GM19025 (cell line): ENCODE measurements around the gene LYPLA2.
"Not testable (repeated sequence)": the region's sequence is repeated elsewhere in the genome, so short reads cannot be mapped to it uniquely, and the experiment has no call there.

Experiments
- ATAC-seq: cut with Tn5 transposase; IDR thresholded peaks from one replicate; pipeline ENCODE4 v1.9.1; 2021; ENCODE audit warnings: mild to moderate bottlenecking, low read depth, moderate library complexity; ENCODE audit not compliant: unreplicated experiment

Gene LYPLA2

DNA sequence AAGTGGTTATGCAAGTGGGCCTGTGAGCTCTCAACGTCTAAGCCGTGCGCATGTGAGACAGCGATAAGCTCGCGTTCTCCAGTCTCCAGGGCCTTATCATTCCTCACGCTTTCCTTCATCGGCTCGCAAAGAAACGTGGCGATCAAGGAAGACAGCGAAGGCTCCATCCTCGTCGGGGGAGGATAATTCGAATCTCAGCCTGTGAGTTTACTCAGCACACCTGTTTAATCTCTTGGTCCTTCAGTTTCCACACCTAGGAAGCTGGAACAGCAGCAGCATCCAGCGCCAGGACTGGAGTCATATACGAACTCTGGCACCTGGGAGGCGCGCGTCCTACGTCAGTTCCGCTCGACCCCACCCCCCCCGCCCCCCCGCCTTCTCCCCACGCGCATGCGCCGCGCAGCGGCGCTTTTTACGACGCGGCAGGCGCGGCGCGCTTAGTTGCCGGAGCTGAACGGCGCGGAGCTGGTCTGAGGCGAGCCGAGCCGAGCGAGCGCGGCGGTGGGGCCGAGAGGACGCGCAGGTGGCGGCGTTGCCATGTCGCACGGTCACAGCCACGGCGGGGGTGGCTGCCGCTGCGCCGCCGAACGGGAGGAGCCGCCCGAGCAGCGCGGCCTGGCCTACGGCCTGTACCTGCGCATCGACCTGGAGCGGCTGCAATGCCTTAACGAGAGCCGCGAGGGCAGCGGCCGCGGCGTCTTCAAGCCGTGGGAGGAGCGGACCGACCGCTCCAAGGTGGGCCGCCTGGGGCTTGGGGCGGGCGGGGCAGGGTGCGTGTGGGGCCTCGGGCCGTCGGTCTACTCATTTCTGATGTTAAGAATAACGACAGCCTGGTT is 12.7 kb upstream of the LYPLA2 start, which contains the start of gene PITHD1:
PITHD1 (plus strand) TSS at position 440 of the 836 bp plus-strand sequence; CDS start at position 538, 98 bp downstream.
- peak; percentile 68 for ATAC-seq

DNA sequence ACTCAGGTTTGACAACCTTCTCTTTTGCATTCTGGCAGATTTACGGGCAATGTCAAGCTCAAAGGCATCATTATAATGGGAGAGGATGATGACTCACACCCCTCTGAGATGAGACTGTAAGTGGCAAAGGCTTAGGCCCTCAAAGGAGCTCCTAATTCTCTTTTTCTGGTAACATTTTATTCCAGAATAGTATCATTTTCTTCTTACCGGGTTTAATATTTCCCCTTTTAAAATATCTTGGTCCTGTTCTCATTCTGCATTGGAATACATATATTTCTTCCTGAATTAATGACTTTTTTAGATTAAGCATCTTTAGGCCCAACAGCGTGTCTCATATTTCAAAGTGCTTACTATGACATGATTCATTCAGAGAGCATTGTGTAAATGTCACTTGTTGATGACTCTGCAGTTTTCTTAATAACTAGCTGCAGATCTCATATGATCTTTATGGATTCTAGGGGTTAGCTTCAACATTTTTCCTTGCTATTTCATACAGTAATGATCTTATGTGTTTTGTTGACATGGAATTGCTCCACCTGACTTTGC is 11.0 kb upstream of the LYPLA2 start:
- no peak for ATAC-seq

DNA sequence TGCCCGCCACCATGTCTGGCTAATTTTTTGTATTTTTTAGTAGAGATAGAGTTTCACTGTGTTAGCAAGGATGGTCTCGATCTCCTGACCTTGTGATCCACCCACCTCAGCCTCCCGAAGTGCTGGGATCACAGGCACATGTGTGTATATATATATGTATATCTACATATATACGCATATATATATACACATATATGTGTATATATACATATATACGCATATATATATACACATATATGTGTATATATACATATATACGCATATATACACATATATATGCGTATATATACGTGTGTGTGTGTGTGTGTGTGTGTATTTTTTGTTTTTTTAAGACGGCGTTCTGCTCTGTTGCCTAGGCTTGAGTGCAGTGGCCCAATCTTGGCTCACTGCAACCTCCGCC is 7.8 kb upstream of the LYPLA2 start:
- not testable (repeated sequence) for ATAC-seq

DNA sequence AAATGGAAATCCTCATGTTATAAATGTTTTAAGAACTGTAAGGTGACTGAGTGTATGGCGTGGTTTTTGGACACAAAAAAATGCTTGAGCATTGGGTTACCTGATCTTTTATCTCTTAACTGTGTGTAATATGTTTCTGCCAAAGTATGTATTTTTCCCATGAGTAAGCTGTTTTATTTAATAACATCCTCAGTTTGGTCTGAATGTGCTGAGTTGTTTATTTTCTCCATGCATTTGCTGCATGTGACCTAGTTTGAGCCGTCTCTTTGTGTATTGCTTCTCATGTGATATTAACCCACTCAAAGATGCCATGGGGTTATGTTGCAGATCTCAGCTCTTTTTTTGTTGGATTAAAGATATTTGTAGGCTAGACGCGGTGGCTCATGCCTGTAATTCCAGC is 6.1 kb upstream of the LYPLA2 start:
- no peak for ATAC-seq

DNA sequence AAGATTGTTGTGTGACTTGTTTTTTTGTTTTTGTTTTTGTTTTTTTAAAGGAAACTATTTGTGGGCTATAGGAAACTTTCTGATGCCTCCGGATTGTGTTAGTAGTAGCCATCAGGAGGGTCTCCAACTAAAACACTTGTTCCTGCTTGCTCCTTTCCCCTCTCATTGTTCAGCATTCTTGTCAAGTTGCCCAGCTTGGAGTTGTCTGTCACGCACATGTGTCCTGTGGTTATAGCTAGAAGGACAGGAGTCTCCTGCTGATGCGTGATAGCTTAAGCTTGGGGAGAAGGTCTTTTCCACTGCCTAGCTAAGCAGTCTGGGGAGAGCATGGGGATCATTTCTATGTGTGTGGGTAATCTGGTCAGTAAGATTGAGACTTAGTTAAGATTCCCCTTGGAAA is 3.2 kb upstream of the LYPLA2 start:
- ATAC-seq, result no peak

DNA sequence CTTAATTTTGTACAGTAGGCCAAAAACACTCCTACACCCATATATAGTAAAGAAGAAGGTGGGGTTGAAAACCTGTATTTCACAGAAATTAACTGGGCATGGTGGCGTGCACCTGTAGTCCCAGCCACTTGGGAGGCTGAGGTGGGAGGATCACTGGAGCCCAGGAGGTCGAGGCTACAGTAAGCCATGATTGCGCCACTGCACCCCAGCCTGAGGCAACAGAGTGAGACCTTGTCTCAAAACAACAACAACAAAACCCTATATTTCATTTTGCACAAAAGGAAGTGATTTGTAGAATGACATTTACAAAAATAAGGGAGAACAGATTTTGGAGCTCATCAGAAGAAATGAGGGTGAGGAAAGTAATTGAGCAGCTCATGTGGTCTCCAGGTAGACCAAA is 2.2 kb upstream of the LYPLA2 start:
- ATAC-seq, result no peak

DNA sequence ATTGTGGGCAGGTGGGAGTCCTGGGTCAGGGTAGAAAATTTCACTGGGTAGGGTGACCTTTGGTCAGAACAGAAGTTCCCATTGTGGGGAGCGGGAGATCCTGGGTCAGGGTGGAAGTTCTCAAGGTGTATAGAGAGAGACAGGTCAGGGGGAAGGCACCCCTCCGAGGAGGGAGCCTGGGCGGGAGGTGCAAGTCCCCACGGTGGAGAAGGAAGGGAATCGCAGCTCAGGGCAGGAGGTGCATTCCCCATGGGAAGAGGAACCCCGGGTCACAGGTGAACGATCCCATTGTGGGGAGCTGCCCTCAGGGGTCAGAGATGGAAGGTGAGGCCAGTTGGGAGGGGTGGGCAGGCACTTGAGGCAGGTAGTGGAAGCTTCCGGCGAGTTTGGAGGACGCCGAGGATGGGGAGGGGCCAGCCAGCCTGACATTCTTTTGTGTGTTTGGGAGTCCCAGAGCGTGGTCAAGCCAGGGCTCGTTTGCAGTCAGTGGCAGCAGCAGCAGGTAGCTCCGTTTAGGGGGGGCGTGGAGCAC is 637 bp downstream of the LYPLA2 start:
- no peak for ATAC-seq

DNA sequence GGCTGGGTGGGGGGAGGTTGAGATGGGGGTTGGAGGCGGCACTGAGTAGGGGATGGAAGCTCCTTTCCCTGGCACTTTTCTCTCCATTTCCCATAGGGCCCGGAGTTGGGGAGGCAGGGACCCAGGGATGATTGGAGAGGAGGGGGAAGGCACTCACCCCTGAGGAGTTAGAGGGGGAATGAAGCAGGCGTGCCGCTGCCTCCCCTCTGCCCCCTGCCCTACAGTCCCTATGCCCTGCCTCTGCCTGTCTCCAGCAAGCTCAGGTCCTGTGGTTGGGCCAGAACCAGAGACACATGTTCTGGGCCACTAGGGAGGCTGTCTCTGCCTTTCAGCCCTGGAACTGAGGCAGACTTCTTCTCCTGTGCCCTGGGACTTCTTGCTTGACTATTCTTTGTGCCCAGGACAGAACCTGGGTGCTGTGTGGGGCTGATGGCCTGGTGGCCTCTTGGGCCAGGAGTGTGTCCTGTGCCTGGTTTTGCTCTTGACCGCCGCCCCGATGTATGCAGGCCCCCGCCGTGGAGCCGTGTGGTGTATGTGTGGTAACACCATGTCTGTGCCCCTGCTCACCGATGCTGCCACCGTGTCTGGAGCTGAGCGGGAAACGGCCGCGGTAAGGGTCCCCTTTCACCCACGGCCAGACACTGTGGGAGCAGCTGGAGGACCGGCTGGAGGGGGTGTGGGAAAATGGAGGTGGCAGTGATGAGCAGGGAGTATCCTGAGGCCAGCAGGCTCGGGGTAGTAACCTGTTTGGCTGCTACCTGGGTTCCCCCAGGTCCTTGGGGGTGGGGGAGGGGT is 1.4 kb downstream of the LYPLA2 start:
- ATAC-seq, result no peak

DNA sequence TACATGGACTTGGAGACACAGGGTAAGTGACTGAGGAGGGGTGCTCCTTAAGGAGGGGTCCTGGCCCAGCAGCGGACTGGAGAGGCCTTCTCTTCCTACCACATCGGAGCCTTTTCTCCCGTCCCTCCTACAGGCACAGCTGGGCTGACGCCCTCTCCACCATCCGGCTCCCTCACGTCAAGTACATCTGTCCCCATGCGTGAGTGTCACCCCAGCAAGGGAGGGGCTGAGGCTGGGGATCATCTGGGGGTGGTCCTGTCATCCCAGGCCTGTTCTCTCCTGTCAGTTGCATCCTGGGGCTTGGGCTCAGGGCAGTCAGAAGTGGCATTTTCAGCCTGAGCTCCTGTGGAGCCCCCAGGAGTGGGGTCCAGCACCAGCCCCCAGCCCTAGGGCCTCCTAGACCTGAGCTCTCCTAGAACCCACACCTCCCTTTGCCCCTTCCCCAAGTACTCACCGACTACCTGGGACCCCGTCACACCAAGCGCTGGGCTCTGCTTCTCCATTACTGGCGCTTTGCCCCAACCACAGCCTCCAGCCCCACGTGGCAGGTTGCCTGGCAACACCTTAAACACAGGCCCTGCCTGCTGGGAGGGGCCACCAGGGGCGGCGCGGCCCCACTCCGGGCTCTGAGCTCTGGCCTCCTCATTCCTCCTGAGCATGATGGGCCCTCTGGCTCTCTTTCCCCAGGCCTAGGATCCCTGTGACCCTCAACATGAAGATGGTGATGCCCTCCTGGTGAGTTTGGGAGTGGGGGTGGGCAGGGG is 2.3 kb downstream of the LYPLA2 start:
- ATAC-seq, result no peak

DNA sequence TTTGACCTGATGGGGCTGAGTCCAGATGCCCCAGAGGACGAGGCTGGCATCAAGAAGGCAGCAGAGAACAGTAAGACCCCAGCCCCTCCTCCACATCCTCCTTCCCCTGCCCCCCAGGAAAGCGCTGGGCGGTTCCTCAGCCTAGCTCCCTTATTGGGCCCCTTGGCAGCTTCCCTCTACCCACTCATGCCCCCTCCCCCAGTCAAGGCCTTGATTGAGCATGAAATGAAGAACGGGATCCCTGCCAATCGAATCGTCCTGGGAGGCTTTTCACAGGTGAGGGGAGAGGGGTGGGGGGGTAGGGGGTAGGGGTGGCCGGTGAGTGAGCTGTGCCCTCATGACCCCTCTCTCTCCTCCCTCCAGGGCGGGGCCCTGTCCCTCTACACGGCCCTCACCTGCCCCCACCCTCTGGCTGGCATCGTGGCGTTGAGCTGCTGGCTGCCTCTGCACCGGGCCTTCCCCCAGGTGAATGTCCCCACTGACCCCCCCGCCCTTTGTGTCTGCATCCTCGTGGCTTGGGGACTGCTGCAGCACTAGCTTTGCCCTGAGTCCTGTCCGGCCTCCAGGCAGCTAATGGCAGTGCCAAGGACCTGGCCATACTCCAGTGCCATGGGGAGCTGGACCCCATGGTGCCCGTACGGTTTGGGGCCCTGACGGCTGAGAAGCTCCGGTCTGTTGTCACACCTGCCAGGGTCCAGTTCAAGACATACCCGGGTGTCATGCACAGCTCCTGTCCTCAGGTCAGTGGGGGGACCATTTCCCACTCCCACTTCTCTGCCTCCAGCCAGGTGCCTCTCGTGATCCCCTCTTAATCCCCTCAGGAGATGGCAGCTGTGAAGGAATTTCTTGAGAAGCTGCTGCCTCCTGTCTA is 3.2 kb downstream of the LYPLA2 start:
- ATAC-seq, result no peak

DNA sequence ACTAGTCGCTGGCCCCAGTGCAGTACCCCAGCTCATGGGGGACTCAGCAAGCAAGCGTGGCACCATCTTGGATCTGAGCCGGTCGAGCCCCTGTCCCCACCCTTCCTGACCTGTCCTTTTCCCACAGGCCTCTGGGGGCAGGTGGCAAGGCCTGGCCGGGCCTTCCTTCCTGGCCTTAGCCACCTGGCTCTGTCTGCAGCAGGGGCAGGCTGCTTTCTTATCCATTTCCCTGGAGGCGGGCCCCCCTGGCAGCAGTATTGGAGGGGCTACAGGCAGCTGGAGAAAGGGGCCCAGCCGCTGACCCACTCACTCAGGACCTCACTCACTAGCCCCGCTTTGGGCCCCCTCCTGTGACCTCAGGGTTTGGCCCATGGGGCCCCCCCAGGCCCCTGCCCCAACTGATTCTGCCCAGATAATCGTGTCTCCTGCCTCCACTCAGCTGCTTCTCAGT is 3.8 kb downstream of the LYPLA2 start:
- ATAC-seq, result not testable (repeated sequence)

DNA sequence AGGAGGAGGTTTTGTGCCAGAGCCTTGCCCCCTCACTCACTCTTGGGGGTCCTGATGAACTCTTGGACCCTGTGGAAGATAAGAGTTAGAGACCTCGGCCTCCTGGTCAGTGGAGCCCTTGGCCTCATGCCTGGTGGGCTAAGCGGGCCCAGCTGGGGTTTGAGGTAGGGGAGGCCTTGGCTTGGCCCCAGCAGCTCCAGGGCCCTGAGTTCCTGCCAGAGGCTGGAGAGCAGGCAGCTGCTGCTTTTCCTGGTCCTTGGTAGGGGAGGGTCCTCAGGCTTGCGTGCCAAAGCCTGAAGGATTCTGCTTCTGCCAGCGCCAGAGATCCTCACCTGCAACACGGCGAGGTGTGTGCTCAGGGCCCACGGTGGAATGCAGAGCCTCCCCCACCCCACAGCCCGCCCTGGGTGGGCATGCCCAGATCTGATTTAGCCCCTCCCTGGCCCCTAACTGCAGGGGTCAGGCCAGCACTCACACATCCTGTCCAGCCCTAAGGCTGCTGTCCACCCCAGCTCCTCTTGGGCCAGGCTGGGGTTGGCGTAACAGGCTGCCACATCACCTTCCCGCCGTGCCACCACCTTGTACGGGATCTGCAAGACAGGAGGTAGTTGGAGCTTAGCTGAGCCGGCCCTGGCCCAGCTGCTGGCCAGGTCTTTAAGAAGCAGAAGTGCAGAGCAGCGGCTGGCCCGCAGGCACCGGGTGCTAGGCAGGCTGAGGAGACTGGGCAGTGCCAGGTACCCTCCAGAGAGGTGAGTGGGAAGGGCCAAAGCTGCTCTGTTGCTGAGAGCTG is 4.9 kb downstream of the LYPLA2 start:
- no peak for ATAC-seq

DNA sequence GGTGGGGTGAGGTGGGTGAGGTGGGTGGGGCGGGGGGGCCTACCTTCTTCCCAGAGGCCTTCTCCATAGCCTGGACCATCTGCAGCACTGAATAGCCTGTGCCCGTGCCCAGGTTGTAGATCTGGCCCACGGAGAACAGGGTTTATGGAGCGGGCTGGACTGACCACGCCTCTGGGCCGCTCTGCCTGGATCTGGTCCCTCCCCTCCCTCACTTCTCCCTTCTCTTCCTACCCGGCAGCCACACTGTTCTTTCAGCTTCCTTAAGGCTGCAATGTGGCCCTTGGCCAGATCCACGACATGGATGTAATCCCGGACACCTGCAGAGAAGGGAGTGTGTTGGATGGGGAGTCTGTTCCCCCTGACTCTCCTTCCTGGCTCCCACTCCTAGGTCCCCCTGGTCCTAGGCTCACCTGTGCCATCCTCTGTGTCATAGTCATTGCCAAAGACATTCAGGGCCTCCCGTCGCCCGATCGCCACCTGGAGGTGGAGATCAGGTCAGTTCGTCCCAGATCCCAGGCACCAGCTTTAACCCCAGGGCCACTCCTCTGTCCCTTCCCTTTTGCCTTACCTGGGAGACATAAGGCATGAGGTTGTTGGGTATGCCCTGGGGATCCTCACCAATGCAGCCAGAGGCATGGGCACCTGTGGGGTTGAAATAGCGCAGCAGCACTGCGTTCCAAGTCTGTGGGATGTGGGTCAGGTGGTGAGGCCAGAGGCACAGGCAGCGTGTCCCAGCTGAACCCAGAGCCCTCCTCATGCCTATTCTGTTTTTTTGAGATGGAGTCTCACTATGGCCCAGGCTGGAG is 5.7 kb downstream of the LYPLA2 start:
- no peak for ATAC-seq

DNA sequence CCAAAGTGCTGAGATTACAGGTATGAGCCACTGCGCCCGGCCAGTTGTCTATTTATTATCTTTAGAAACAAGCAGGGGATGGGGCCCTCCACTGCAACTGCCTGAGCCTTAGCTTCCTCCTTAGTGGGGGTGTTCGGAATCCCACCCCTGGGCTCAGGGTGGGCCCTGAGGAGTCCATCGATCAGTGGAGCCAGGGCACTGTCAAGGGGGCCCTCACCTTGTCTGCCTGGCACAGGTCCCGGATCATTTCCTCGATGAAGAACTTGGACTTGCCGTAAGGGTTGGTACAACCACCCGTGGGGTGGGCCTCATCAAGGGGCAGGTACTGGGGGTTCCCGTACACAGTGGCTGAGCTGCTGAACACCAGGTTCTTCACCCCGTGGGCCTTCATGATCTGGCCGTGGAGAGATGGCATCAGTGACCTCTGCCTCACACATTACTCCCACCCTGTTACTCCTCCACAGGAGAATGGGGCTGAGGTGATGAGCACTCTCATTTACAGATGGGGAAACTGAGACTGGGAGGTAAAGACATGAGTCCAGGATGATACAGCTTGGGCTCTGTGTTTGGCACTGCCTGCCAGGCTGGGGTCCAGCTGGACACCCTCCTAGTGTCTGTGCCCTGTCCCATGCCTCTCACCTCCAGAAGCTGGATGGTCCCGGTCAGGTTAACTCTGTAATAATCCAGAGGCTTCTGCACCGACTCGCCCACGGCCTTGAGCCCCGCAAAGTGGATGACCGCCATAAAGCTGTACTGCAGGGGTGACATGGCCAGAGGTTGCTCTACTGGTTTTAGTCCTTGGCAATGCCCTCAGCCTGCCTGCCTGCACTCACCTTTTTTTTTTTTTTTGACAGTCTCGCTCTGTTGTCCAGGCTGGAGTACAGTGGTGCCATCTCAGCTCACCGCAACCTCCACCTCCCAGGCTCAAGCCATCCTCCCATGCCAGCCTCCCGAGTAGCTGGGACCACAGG is 6.8 kb downstream of the LYPLA2 start:
- ATAC-seq, result no peak

DNA sequence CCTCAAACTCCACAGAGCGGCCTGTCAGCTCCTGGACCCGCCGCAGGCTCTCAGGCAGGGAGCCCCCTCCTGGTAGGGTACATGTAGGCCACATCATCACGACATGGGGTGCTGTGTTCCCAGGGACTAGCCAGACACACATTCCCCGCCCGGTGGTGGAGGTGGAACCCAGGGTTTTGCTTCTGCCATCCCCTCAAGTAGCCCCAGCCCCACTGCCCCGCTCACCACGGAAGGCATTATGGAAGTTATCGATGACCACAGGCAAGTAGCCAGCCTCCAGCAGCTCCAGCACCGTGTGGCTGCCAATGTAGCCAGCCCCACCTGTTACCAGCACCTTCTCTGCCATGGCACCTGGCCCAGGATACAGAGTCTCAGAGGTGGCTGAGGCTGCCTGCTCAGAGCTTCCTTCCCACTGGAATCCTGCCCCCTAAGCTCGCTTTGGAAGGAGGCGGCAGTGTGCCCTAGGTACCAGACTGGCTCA is 7.8 kb downstream of the LYPLA2 start:
- ATAC-seq, result no peak

DNA sequence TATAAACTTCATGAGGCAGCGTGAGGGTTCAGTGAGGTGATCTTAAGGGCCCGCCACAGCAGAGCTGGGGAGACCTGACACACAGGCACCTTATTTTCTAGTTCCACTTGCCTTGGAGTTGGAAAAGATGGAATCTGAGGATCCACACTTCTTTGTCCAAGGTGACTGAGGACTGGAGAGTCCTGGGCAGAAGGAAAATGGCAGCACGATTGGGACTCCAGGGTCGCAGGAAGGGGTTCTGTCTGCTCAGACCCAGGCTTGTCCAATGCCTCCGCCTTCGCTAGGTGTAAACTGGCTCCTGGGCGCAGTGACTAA is 8.3 kb downstream of the LYPLA2 start:
- ATAC-seq, result no peak
